ENCODE results near the gene P2RX1.

Gene P2RX1

GRCh38 chr17:3915995-3916696 is at the start of gene P2RX1:
P2RX1 (minus strand) TSS chr17:3916465; CDS start chr17:3916225, 240 bp downstream.
- DNase-seq (ENCODE audit: low read depth in 2 of 3, low spot score in 2 of 3) = peak in 1 of 3 experiments; percentile 18

GRCh38 chr17:3965118-3965800 is 49.0 kb upstream of the P2RX1 start:
- peak in 2 of 3 experiments; percentile 45 to 46 for DNase-seq (ENCODE audit: low read depth in 2 of 3, low spot score in 2 of 3)

DNA sequence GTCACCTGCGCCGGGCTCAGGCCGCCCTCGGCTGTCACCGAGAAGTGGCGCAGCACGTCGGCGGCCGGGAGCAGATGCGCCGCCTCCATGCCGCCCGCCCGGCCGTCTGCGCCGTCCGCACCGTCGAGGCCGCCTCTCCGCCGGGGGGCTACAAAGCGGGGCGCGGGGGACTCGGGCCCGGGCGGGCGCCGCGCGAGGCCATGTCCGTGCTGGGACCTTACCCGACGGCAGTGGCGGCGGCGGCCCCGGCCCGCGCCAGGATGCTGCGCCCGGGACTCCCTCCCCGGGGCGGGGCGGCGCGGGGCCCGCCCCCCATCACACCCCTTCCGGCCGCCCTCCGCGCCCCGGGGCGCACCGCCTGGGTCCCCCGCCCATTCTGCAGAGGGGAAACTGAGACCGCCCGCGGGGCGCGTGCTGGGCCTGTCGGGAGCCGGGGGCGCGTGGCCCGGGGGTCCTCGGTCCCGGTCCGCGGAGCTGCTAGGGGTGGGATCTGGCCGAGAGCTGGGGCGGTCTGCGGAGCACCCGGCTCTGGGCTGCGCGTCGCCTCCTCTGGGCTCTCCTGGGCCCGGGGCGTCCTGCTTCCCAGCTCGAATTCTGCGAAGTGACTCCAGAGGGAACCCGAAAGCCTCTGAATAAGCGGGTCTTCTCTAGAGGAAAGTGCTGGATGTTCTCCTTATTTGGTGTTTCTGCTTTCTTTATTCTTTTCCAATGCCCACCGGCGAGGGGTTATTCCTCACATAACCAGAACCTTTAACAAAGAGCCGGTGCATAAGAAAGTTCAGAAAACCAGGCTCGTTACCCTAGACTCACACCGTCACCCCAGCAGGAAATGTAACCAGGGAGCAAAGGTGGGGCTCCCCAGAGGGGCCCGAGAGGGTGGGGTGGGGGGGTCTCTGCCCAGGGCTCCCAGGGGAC is 48.2 kb upstream of the P2RX1 start, which contains the start of gene ATP2A3:
Gene ATP2A3, minus strand, starts transcription at position 235 of the 915 bp plus-strand sequence. Its CDS starts 146 bp downstream, at position 89.
- DNase-seq (ENCODE audit: low read depth in 2 of 3, low spot score in 2 of 3) = peak; percentile 44 to 54 (median 51)

DNA sequence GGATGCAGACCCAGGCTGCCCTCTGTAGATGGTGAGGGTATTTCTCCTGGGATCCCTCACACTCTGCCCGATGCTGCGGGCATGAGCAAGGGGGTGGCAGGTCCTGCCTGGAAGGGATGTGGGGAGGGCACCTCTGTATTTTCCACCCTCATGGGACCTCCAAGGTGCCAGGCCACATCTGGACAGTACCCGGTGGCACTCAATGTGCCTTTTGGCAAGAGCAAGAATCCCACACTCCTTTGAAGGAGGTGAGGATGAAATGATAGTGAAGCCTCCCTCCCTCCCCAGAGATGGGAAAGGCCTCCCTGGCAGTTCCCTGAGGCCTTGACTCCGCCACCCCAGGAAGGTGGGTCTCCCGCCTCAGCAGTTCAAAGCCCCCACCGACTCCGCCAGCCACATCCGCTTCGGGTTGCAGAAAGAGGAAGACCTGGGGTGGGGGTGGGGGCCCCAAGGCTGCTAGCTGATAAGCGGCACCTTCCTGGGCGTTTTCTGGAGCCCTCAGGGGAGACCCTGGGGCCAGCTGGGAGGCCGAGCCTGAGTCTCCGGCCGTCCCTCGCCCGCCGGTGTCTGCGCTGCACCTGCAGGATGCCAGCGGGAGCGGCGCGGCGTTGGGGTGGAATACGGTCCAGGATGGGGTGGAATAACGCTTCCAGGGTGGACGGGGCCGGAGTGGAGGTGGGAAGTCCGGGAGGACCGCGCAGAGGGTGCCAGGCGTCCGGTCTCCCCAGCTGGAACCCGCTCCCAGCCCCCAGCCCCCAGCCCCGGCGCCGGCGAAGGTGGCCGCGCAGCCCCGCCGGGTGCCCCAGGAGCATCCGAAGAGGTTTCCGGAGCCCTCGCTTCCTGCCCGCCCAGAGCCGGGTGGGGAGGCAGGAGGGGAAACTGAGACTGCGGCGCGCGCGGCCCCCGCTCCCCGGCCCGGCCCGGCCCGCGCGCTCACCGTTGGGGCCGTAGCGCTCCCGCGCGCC is 47.3 kb upstream of the P2RX1 start:
- peak in 1 of 3 experiments; percentile 22 for DNase-seq (ENCODE audit: low read depth in 2 of 3, low spot score in 2 of 3)

- DNase-seq (ENCODE audit: low read depth in 2 of 3, low spot score in 2 of 3) = no peak
These were observed 46.6 kb upstream of the P2RX1 start for GRCh38 chr17:3962965-3963236.

DNA sequence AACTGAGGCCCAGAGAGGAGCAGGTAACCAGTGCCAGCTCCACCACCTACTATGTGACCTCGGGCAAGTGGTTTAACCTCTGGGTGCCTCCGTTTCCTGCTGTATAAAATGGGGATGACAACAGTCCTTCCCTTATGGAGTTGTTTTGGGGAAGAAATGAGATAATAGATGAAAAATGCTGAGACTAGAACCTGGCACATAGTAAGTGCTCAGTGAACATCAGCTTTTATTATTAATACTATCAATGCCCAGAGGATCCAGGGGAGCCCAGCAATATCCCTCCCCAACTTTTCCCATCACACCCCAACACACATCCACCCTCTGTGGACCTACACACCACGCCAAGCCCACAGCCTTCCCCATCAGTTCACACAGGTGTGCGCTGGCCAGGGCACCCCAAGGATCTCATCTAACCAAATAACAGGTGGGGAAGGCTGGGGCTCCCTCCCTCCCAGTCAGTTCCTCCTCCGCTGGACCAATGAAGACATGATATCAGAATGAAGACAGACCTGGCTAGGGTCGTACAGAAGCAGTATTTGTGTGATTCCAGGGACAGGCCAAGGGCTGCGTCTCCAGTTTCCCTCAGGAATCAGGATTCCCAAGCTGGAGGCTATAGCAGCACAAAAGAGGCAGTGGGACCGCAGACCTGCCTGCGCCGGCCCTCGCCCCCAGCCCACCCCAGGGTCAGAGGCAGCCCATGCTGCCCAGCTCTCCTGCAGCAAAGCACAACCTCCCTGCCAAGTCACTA is 46.1 kb upstream of the P2RX1 start:
- DNase-seq (ENCODE audit: low read depth in 2 of 3, low spot score in 2 of 3) = no peak

DNA sequence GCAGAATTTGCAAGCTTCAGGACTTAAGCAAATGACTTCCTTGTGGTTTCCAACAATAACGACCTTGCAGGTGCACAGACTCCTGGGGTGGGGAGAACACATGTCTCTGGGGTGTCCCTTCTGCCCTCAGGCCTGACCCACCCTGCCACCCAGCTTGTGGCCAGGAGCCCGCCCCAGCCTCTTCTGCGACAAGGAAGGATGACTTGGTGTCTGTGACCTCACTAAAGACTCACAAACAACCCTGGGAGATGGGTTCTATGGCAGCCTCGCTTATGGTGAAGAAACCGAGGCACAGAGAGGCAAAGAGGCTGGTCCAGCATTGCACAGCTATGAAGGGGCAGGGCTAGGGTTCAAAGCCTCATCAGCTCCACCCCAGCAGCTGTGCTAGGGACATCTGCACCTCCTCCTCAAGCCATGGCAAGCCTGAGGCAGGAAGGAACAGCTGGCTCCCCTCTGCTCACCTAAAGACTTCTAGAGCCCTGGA is 45.3 kb upstream of the P2RX1 start:
- DNase-seq (ENCODE audit: low read depth in 2 of 3, low spot score in 2 of 3) = no peak

GRCh38 chr17:3960764-3961163 is 44.5 kb upstream of the P2RX1 start:
- DNase-seq (ENCODE audit: low read depth in 2 of 3, low spot score in 2 of 3) = no peak

DNA sequence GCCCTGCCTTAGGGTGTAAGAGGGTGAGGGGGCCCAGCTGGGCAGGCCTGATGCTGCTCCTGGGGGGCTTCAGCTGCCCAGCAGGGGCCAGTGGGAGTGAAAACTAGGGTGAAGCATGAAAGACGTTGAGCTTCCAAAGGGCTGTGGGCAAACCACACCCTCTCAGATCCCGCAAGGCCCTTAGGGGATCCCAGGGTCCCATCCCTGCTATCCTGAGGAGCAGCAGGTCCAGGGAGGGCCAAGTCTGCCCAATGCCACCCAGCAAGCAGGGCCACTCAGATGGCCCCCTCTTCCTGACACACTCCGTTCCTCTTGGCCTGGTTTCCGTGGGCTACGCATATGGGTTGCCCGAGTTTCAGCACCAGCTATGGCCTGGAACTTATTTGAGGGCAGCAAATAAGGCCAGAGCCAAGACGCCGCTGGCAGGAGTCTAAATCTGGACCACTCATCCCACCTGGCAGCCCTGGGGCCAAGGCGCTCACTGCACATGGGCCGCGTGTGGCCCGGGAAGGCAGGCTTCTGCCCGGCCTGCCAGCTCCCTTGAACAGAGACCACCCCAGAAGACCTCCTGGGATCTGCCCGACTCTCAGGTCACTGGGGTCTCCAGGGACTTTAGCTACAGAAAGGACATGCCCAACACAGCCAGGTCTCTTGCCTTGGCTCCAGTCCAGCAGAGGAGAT is 43.8 kb upstream of the P2RX1 start:
- DNase-seq (ENCODE audit: low read depth in 2 of 3, low spot score in 2 of 3) = no peak

DNA sequence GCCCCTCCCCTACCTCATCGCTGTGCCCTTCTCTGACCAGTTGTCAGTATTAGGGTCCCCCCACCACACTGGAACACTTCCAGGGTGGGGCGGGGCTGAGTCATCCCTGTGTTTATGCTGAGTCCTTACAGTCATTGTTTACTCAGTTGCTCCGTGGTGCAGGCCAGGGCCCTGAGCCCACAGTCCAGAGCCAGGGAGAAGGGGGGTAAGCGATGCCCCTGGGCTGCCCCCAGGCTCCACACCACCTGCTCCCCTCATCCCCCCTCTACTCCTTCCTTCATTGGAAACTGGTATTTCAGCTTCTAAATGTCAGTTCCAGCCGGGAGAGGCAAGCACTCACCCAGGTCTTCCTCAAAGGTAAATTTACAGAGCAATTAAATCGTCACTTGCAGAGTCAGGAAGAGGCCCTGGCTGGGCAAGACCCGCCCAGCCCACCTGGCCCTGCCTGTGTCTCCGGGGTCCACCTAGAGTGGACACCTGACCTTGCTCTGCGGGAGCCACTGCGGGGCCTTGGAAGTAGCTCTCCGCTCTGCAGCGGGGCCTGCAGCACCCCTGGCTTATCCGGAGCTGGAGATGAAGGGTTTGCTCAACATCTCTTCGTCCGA is 43.1 kb upstream of the P2RX1 start:
- DNase-seq (ENCODE audit: low read depth in 2 of 3, low spot score in 2 of 3) = no peak

- no peak for DNase-seq (ENCODE audit: low read depth in 2 of 3, low spot score in 2 of 3)
These were observed 41.7 kb upstream of the P2RX1 start for GRCh38 chr17:3957735-3958599.

GRCh38 chr17:3956983-3957382 is 40.7 kb upstream of the P2RX1 start:
- DNase-seq (ENCODE audit: low read depth in 2 of 3, low spot score in 2 of 3) = no peak

DNA sequence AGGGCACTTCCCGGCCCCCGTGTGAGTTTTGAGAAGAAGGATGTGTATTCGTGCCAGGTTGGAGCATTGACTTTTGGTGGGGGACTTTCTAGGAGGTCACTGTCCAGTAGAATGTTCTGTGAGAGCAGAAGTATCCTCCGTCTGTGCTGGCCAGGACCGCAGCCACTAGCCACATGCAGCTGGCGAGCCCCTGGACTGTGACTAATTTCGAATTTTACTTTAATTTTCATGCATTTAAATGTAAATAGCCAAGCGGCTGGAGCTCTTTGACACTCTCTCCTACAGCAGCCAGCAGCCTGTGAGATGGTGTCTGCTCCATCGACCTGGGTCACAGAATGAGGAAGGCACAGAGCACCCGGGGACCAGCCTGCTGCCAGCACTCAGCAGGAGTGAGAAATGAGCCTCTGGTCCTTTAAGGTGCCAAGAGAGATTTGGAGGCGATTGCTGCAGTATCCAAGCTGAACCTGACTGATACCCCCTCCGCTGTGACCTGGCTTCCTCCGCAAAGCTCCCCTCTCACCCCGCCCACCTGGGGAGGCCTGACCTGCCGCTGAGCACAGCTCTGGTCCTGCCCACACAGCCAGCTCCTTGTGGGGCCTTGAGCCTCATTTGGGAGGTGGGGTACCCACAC is 40.2 kb upstream of the P2RX1 start:
- DNase-seq (ENCODE audit: low read depth in 2 of 3, low spot score in 2 of 3) = no peak

DNA sequence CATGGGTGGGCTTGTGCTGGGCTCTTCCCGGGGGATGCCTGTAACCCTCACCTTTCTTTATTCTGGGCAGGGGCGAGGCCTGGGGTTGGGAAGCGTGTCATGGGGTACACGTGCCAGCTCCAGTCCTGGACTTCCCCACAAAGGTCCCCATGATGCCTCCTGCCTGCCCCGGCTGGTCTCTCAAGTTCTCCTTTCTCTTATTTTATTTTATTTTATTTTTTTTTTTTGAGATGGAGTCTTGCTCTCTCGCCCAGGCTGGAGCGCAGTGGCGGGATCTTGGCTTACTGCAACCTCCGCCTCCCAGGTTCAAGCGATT is 39.4 kb upstream of the P2RX1 start:
- no peak for DNase-seq (ENCODE audit: low read depth in 2 of 3, low spot score in 2 of 3)

DNA sequence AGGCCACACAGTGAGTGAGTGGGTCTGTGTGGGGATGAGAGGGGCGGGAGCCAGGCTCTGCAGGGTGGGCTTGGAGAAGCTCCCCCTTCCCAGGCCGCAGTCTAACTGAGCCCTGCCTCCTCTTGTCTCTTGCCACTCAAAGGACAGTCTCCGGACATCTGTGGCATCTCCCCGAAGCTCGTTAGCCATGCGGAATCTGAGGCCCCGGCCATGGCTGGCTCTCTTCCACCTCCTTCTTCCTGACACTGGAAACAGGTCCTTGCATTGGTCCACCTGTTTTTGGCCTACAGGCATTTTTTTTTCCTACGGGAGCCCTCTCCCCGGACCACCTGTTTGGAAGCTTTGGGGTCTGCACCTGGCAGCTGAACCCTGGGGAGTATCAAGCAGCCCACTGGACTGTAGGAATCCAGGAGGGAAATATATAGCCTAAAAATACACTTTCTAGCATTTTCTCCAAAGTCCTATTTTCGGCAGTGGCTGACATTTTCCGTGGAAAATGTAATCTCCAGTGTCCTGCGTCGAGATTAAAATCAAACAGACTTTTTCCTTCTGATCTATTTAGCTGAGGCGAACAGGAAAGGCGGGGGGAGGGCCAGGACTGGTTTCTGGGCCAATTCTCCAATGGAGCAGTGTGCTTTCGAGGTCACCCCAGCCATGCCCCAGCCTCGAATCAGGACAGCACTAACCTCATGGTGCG is 38.9 kb upstream of the P2RX1 start:
- no peak for DNase-seq (ENCODE audit: low read depth in 2 of 3, low spot score in 2 of 3)

DNA sequence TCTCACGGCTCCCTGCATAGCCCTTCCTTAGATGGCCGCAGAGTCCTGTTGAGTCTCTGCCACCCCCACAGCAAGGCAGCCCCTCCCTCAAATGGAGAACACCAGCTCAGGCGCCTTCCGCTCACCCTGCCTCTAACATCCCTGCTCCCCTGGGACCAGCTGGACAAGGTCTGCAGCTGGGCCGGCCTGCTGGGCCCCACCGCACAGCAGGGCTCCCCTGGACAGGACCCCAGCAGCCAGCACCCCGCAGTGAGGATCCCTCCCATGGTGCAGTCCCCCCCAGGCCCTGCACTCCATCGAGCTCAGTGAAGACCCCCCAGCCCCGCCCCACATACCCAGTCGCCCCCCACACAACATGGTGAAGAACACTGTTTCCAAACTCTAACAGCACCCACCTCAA is 37.8 kb upstream of the P2RX1 start:
- DNase-seq (ENCODE audit: low read depth in 2 of 3, low spot score in 2 of 3) = no peak

GRCh38 chr17:3953542-3953941 is 37.3 kb upstream of the P2RX1 start:
- DNase-seq (ENCODE audit: low read depth in 2 of 3, low spot score in 2 of 3) = no peak
